ENCODE data around the gene HOXA1.
A peak's percentile ranks its signal among the peaks of the same experiment; 100 is the strongest.

Gene HOXA1

GRCh38 chr7:27095897-27096767, at the start of gene HOXA1:
Gene HOXA1 (minus strand): TSS chr7:27096000. CDS start chr7:27095912, 88 bp downstream.
- CTCF ChIA-PET = interaction anchor here (0.6 to 1.6 kb wide), 4 partner anchors 45 to 190 kb away, joined by 3 to 5 read pairs (median 4); no protein-coding TSS in a partner anchor
- POLR2A ChIA-PET = interaction anchor here (0.7 to 4.8 kb wide), 24 partner anchors 9 to 242 kb away, joined by 3 to 31 read pairs (median 4); partner anchors contain the start of genes HOXA4, HOXA5, HOXA7 and SKAP2
- peak; percentile 85 for DNase-seq (ENCODE audit: extremely low spot score)
- TF ChIP-seq SUZ12 (IDR thresholded peaks at IDR 0.05) (no peak), FOXM1 (IDR thresholded peaks at IDR 0.05; ENCODE audit: borderline replicate concordance) (peak; percentile 64; the same call in 1 of the 2 replicates), PKNOX1 (IDR thresholded peaks at IDR 0.05) (peak; percentile 88)

GRCh38 chr7:27145165-27145913, 49.5 kb upstream of the HOXA1 start:
- no peak for DNase-seq (ENCODE audit: extremely low spot score)
- ChIA-PET CTCF (interaction anchor here (0.6 to 4.9 kb wide), 8 partner anchors 13 to 463 kb away, joined by 3 to 20 read pairs (median 6); partner anchors contain the start of gene HOXA10), POLR2A (interaction anchor here (0.7 to 17.5 kb wide), 7 partner anchors 11 to 948 kb away, joined by 3 to 367 read pairs (median 10); partner anchors contain the start of genes HOXA10 and HOXA7)
- no peak for TF ChIP-seq SUZ12 (IDR thresholded peaks at IDR 0.05)
- no peak for TF ChIP-seq NFRKB (IDR thresholded peaks at IDR 0.05)
- peak; percentile 31; the same call in 1 of the 2 replicates for TF ChIP-seq CTBP1 (IDR thresholded peaks at IDR 0.05; ENCODE audit: borderline replicate concordance)

- ChIA-PET POLR2A (interaction anchor here (0.7 to 17.5 kb wide), 14 partner anchors 8 to 948 kb away, joined by 3 to 367 read pairs (median 6); partner anchors contain the start of genes HOXA10, HOXA3 and HOXA7), CTCF (interaction anchor here (0.6 to 4.9 kb wide), 8 partner anchors 9 to 463 kb away, joined by 4 to 20 read pairs (median 6); partner anchors contain the start of genes HOXA10 and HOXA3)
- DNase-seq (ENCODE audit: extremely low spot score) = no peak
- no peak for TF ChIP-seq NFRKB (IDR thresholded peaks at IDR 0.05)
- no peak for TF ChIP-seq SP1 (IDR thresholded peaks at IDR 0.05)
- TF ChIP-seq HDGF (IDR thresholded peaks at IDR 0.05; ENCODE audit: borderline replicate concordance) = no peak
- no peak for TF ChIP-seq BHLHE40 (IDR thresholded peaks at IDR 0.05; ENCODE audit: borderline replicate concordance)
- no peak for TF ChIP-seq ARNT (IDR thresholded peaks at IDR 0.05)
- no peak for TF ChIP-seq FOXM1 (IDR thresholded peaks at IDR 0.05; ENCODE audit: borderline replicate concordance)
- no peak for TF ChIP-seq CTBP1 (IDR thresholded peaks at IDR 0.05; ENCODE audit: borderline replicate concordance)
- peak; percentile 32; the same call in 1 of the 2 replicates for TF ChIP-seq LEF1 (IDR thresholded peaks at IDR 0.05; ENCODE audit: borderline replicate concordance)
These were observed 49.0 kb upstream of the HOXA1 start for GRCh38 chr7:27144781-27145164.

- POLR2A ChIA-PET = interaction anchor here (0.7 to 17.5 kb wide), 24 partner anchors 8 to 1282 kb away, joined by 3 to 367 read pairs (median 5); partner anchors contain the start of genes CBX3, HOXA1, HOXA10 and HOXA11
These were observed 48.4 kb upstream of the HOXA1 start for GRCh38 chr7:27143950-27144780.

GRCh38 chr7:27143023-27143949, 47.5 kb upstream of the HOXA1 start, which contains the start of gene HOXA5:
Gene HOXA5 (minus strand): TSS chr7:27143681. CDS start chr7:27143607, 74 bp downstream.
- TF ChIP-seq FOXA1 (IDR thresholded peaks at IDR 0.05) (no peak), CTBP1 (IDR thresholded peaks at IDR 0.05; ENCODE audit: borderline replicate concordance) (peak; percentile 87), NFRKB (IDR thresholded peaks at IDR 0.05) (no peak), BHLHE40 (IDR thresholded peaks at IDR 0.05; ENCODE audit: borderline replicate concordance) (no peak; the same call in 1 of the 2 replicates), TARDBP (IDR thresholded peaks at IDR 0.05) (no peak), PKNOX1 (IDR thresholded peaks at IDR 0.05) (peak; percentile 95), L3MBTL2 (conservative IDR thresholded peaks at IDR 0.05) (no peak), FOXM1 (IDR thresholded peaks at IDR 0.05; ENCODE audit: borderline replicate concordance) (no peak), ARNT (IDR thresholded peaks at IDR 0.05) (peak; percentile 90), SUZ12 (IDR thresholded peaks at IDR 0.05) (no peak), HDGF (IDR thresholded peaks at IDR 0.05; ENCODE audit: borderline replicate concordance) (no peak), SP1 (IDR thresholded peaks at IDR 0.05) (no peak), FOXK2 (IDR thresholded peaks at IDR 0.05) (no peak; the same call in 1 of the 2 replicates), LEF1 (IDR thresholded peaks at IDR 0.05; ENCODE audit: borderline replicate concordance) (peak; percentile 17; the same call in 1 of the 2 replicates), ELF4 (IDR thresholded peaks at IDR 0.05) (peak; percentile 26; the same call in 1 of the 2 replicates), ZNF384 (IDR thresholded peaks at IDR 0.05) (no peak)
- CTCF ChIA-PET = interaction anchor here (0.6 to 4.9 kb wide), 17 partner anchors 9 to 461 kb away, joined by 3 to 20 read pairs (median 4); partner anchors contain the start of genes HOXA10, HOXA3 and HOXA7
- DNase-seq (ENCODE audit: extremely low spot score) = peak; percentile 79
- POLR2A ChIA-PET = interaction anchor here (0.7 to 17.5 kb wide), 26 partner anchors 8 to 1281 kb away, joined by 3 to 367 read pairs (median 5); partner anchors contain the start of genes CBX3, HOXA1, HOXA10 and HOXA11

More at GRCh38 chr7:27143950-27144780, 48.4 kb upstream of the HOXA1 start:
- no peak for DNase-seq (ENCODE audit: extremely low spot score)
- TF ChIP-seq PKNOX1 (IDR thresholded peaks at IDR 0.05) = peak; percentile 94
- peak; percentile 97 for TF ChIP-seq ARNT (IDR thresholded peaks at IDR 0.05)
- TF ChIP-seq L3MBTL2 (conservative IDR thresholded peaks at IDR 0.05) = no peak
- no peak for TF ChIP-seq HDGF (IDR thresholded peaks at IDR 0.05; ENCODE audit: borderline replicate concordance)
- no peak; the same call in 1 of the 2 replicates for TF ChIP-seq LEF1 (IDR thresholded peaks at IDR 0.05; ENCODE audit: borderline replicate concordance)
- TF ChIP-seq ZNF384 (IDR thresholded peaks at IDR 0.05) = no peak
- TF ChIP-seq FOXM1 (IDR thresholded peaks at IDR 0.05; ENCODE audit: borderline replicate concordance) = 0 out of 2 replicates have a peak, but pooled peaks have one; percentile 28
- TF ChIP-seq CTBP1 (IDR thresholded peaks at IDR 0.05; ENCODE audit: borderline replicate concordance) = peak; percentile 90
- TF ChIP-seq TARDBP (IDR thresholded peaks at IDR 0.05) = no peak
- CTCF ChIA-PET = interaction anchor here (0.5 to 4.9 kb wide), 18 partner anchors 9 to 766 kb away, joined by 3 to 20 read pairs (median 4); partner anchors contain the start of genes HOXA10 and HOXA3
